ENCODE results near the gene SLC26A2.

Gene SLC26A2

DNA sequence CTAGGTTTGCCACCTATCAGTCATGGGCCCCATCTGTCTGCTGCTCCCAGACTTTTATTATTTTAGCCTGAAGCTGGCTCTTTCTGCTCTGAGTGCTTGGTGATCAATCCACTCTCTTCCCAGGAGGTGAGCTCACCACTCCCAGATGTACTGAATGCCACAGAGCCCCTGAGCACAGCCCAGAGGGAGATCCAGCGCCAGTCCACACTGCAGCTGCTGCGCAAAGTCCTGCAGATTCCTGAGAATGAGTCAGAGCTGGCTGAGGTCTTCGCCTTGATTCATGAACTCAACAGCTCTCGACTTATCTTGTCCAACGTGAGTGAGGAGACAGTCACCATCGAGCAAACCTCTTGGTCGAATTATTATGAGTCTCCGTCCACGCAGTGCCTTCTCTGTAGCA, 76.0 kb downstream of the SLC26A2 start:
- intact Hi-C loops (cut with DNase I; ENCODE audit: low total_unique reads) = no loop called here

More for the DNA sequence above, 76.0 kb downstream of the SLC26A2 start:
- no peak for DNase-seq
- Histone ChIP-seq H3K36me3 (peaks cover 78 to 96% (median 90%) of the 10 kb centered on the region in 3 donors), H3K4me1 (no peaks in the 10 kb centered on the region), H3K9me3 (no peaks in the 10 kb centered on the region), H3K27me3 (no peaks in the 10 kb centered on the region), H3K27ac (no peak overlapping the region), H3K4me3 (no peak overlapping the region)
- TF ChIP-seq, protein P1, sequence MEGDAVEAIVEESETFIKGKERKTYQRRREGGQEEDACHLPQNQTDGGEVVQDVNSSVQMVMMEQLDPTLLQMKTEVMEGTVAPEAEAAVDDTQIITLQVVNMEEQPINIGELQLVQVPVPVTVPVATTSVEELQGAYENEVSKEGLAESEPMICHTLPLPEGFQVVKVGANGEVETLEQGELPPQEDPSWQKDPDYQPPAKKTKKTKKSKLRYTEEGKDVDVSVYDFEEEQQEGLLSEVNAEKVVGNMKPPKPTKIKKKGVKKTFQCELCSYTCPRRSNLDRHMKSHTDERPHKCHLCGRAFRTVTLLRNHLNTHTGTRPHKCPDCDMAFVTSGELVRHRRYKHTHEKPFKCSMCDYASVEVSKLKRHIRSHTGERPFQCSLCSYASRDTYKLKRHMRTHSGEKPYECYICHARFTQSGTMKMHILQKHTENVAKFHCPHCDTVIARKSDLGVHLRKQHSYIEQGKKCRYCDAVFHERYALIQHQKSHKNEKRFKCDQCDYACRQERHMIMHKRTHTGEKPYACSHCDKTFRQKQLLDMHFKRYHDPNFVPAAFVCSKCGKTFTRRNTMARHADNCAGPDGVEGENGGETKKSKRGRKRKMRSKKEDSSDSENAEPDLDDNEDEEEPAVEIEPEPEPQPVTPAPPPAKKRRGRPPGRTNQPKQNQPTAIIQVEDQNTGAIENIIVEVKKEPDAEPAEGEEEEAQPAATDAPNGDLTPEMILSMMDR (IDR thresholded peaks at IDR 0.05) = no peak
